Sciatic nerve (tissue), 2 donors: ENCODE measurements around the gene EIPR1. TPM values are rescaled to one million over a fixed set of nuclear protein-coding genes. Genes with fewer than 3 reads are reported as not detected.
"Not testable (repeated sequence)": the region's sequence is repeated elsewhere in the genome, so short reads cannot be mapped to it uniquely, and the experiment has no call there.

Experiments
- ATAC-seq: fragments of 200-7000 bp; cut with Tn5 transposase; one replicate; pipeline ENCODE4 v1.9.1; 2020; ENCODE audit warnings: mild to moderate bottlenecking, moderate library complexity
- DNase-seq: peaks from one replicate; pipeline ENCODE4 v3.0.0-alpha.2; 2020; ENCODE audit warnings: low spot score
- intact Hi-C: fragments of 100-400 bp; cut with DNase I; formaldehyde crosslinking; loops from one replicate; pipeline ENCODE4 v1.14.2; 2022
- total RNA-seq: library from RNA; stranded (reverse); fragmentation: NEBNext Ultra II Directional; extraction: Animal tissue kit (Norgen Biotek cat#: 25700); gene quantifications from one replicate; pipeline ENCODE4 v1.2.1, GENCODE V29; 2021
- donor health status: DM: no; HTN: no; CAD: no.
- donor health status: DM: no; HTN: no; CAD: no.

Gene EIPR1
- total RNA-seq, 1 donor from 2014 or later = 14.7 TPM

GRCh38 chr2:3298191-3298590, 79.4 kb downstream of the EIPR1 start:
- DNase-seq (no peak), ATAC-seq (no peak)
- intact Hi-C loops = no loop called here

DNA sequence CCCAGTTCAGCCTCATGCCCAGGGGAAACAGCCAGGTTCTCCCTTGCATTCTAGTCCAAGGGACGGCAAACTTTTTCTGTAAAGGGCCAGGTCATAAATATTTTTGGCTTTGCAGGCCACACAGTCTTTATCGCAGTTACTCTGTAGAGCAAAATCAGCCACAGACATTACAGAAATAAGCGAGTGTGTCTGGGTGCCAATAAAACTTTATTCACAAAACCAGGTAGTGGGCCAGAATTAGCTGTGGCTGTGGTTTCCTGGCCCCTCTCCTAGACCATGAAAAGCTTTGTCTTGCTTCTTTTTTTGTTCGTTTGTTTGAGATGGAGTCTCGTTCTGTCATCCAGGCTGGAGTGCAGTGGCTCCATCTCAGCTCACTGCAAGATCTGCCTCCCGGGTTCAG, 80.1 kb downstream of the EIPR1 start:
- DNase-seq = no peak
- intact Hi-C loops = no loop called here
- no peak for ATAC-seq

GRCh38 chr2:3296182-3296972, 81.2 kb downstream of the EIPR1 start:
- intact Hi-C loops = no loop called here
- DNase-seq = no peak
- ATAC-seq = no peak

DNA sequence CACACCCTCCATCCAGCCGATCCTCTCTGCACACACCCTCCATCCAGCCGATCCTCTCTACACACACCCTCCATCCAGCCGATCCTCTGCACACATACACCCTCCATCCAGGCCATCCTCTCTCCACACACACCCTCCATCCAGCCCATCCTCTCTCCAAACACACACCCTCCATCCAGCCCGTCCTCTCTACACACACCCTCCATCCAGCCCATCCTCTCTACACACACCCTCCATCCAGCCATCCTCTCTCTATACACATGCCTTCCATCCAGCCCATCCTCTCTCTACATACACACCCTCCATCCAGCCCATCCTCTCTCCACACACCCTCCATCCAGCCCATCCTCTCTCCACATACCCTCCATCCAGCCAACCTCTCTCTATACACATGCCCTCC, 83.1 kb downstream of the EIPR1 start:
- intact Hi-C loops = no loop called here
- ATAC-seq (no peak), DNase-seq (no peak)

GRCh38 chr2:3294069-3294468, 83.5 kb downstream of the EIPR1 start:
- intact Hi-C loops = no loop called here
- no peak for ATAC-seq
- DNase-seq = no peak

- no peak for ATAC-seq
- intact Hi-C loops = no loop called here
- peak; percentile 30 for DNase-seq
These were observed 84.4 kb downstream of the EIPR1 start for GRCh38 chr2:3293221-3293620.

GRCh38 chr2:3292416-3292815, 85.2 kb downstream of the EIPR1 start:
- ATAC-seq (no peak), DNase-seq (no peak)
- intact Hi-C loops = no loop called here

DNA sequence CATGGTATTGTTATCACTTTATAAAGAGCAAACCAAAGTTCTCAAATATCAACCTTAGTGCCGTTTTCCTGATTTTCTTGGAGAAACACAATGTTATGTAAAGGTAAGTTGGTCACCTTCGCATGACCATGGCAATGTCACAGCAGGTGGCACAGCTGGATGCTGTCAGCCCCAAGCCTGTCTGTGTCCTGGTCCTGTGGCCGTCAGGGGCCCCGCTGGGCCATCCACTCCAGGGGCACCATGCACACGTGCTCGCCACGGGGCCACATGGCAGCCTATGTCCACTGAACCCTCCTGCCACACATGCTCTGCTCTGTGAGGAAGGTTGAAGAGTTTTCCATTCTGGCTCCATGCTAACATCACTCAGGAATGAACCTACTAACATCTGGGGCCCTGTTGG, 85.9 kb downstream of the EIPR1 start:
- ATAC-seq (no peak), DNase-seq (no peak)
- intact Hi-C loops = no loop called here

DNA sequence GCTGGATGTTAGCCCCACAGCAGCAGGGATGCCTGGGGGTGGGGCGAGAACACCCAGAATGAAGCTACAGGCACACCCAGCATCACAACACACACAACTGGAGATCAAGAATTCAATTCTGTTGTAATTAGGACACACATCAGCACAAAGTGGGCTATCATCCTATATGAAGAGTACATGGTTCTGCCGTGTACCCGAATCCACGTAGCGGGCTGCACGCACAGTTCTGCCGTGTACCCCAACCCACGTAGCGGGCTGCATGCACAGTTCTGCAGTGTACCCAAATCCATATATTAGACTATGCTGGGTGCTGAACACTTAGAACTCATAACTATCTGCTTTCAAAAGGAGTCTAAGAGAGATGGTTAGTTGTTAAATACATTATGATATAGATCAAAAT, 86.5 kb downstream of the EIPR1 start:
- intact Hi-C loops = no loop called here
- ATAC-seq = no peak
- DNase-seq = no peak

DNA sequence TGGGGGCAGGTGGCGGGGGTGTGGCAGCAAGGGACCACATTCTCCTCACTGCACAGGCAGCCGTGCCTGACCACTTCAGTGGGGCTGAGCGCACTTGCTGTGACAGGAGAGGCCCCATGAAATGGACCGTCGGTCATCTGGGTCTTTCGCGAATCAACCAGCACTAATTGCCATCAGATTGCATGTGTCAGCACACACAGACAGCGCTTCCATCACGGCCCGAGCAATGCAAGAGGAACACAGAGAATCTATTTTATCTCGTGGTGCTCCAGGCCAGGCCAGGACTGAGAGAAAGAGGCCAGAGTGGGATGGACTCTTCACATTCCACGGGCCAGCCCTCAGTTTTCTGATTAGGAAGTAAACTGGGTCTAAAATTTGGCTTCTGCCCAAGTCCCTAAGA, 87.0 kb downstream of the EIPR1 start:
- no peak for ATAC-seq

GRCh38 chr2:3289971-3290370, 87.6 kb downstream of the EIPR1 start:
- ATAC-seq = no peak
- DNase-seq = no peak
- intact Hi-C loops = no loop called here

More for the DNA sequence above, 87.0 kb downstream of the EIPR1 start:
- intact Hi-C loops = no loop called here
- peak; percentile 39 for DNase-seq

DNA sequence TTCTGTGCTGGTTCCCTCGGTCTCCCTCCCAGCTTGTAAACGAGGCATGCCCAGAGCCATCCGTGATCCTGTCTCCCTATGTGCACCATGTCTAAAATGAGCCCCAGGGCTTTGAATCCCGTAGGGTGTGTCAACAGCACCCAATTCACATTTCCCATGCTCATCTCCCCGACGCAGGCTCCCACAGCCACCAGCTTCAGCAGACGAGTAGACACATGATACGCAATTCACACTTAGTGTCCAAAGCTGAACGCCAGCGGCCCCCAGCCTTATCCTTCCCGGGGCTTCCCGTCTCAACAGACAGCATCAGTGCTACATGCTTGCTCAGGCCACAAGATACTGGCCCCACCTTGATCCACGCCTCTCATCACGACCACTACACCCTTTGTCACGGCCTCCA, 88.1 kb downstream of the EIPR1 start:
- intact Hi-C loops = no loop called here
- no peak for ATAC-seq

GRCh38 chr2:3289171-3289515, 88.5 kb downstream of the EIPR1 start:
- intact Hi-C loops = no loop called here

More for the DNA sequence above, 88.1 kb downstream of the EIPR1 start:
- no peak for DNase-seq

GRCh38 chr2:3288470-3289170, 89.0 kb downstream of the EIPR1 start:
- DNase-seq = no peak
- intact Hi-C loops = no loop called here
- ATAC-seq = no peak

More at GRCh38 chr2:3289171-3289515, 88.5 kb downstream of the EIPR1 start:
- no peak for DNase-seq
- ATAC-seq = no peak

DNA sequence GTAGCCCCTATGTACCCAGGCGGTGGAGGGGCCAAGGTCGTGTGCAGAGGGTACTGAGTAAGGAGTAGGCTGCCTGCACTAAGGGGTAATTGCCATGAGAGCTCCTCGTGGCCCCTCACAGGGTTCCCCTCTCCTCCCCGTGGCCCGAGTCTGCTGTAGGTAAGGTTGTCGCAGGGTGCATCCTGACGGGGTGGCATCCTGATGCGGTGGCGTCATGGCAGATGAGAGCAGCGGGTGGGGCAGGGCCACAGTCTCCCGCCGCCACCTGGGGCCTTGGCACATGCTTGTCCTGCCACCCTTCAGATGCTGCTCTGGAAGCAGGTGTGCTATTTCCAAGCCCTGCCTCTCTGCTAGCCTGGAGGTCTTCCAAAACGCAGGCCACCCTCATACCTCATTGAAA, 89.7 kb downstream of the EIPR1 start:
- ATAC-seq = no peak
- DNase-seq = no peak
- intact Hi-C loops = no loop called here

- DNase-seq, ATAC-seq, intact Hi-C loops: not testable (repeated sequence)
These were observed 91.0 kb downstream of the EIPR1 start for GRCh38 chr2:3286646-3287036.

DNA sequence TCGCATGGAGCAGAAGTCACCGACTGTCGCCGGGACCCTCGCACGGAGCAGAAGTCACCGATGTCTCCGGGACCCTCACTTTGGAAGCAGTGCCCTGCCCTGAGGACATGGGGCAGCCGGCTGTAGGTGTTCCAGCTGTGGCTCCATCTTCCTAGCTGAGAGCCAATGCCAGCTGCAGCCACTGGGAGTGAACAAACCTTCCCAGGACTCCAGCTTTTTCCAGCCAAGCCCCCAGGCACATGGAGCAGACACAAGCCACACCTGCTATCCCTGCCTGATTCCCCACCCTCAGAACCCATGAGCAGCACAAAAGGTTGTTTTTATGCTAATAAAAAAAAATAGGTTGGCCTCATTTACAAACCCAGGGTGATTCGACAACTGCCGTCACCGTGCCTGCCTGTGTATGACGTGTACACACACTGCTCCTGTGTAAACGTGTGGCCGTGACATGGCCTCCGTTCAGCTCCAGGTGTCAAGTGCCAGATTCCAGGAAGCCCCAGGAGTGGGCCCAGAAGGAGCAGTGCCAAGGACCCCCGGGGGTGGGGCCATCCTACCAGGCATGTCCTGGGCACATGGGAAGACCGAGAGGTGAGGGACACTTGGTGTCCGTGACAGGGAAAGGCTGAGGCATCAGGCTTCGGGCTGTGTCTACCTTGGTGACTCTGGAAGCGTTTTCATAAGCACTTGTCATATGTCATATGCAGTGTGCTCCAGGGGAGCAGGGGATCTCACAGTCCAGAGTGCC, 91.5 kb downstream of the EIPR1 start:
- DNase-seq (peak; percentile 37), ATAC-seq (no peak)
- intact Hi-C loops = no loop called here

GRCh38 chr2:3284657-3285630, 92.7 kb downstream of the EIPR1 start:
- ATAC-seq (no peak), DNase-seq (peak; percentile 33)
- intact Hi-C loops = no loop called here
